CD14-positive monocyte (primary cell): ENCODE results near the gene HRH4. TPM values are rescaled to one million over a fixed set of nuclear protein-coding genes. Genes with fewer than 3 reads are reported as not detected.
A peak's percentile ranks its signal among the peaks of the same experiment; 100 is the strongest.

Experiments used
- DNase-seq, 3 donors: peaks; one replicate each; pipeline ENCODE4 v3.0.0-alpha.2; 2011 to 2022
- H2AFZ ChIP-seq: 2 replicates; pipeline ENCODE4 v1.6.0; 2012; ENCODE audit warnings: mild to moderate bottlenecking, low read depth, low read length, inconsistent platforms; ENCODE audit not compliant: insufficient read depth, poor library complexity, severe bottlenecking
- H3K27ac ChIP-seq, 2 donors: 1 replicate in 1 of 2; 2 replicates in 1 of 2; pipeline ENCODE4 v1.5.1; 2012 to 2013; ENCODE audit warnings: low read length in 2 of 2, control low read depth in 1 of 2, inconsistent platforms in 1 of 2, low read depth in 1 of 2, mild to moderate bottlenecking in 1 of 2
- H3K27me3 ChIP-seq, 2 donors: one replicate each; pipeline versions ENCODE4 v1.6.0 to v1.6.1; 2011 to 2013; ENCODE audit warnings: low read length in 2 of 2; ENCODE audit not compliant: control insufficient read depth in 2 of 2, insufficient read depth in 2 of 2
- H3K36me3 ChIP-seq, 2 donors: replicated peaks in 1 of 2; 1 replicate in 1 of 2; 2 replicates in 1 of 2; pipeline versions ENCODE4 v1.5.1 to v1.6.1; 2012 to 2013; ENCODE audit warnings: low read length in 2 of 2, control low read depth in 1 of 2, inconsistent platforms in 1 of 2, mild to moderate bottlenecking in 1 of 2; ENCODE audit not compliant: insufficient read depth in 2 of 2, control insufficient read depth in 1 of 2
- H3K4me1 ChIP-seq, 2 donors: 1 replicate in 1 of 2; 2 replicates in 1 of 2; pipeline versions ENCODE4 v1.5.1 to v1.6.1; 2012 to 2013; ENCODE audit warnings: low read length in 2 of 2, control low read depth in 1 of 2, inconsistent platforms in 1 of 2, mild to moderate bottlenecking in 1 of 2, moderate library complexity in 1 of 2; ENCODE audit not compliant: insufficient read depth in 2 of 2, control insufficient read depth in 1 of 2
- H3K4me2 ChIP-seq: replicated peaks from 2 replicates; pipeline ENCODE3; 2012; ENCODE audit warnings: low read length, moderate library complexity, mild to moderate bottlenecking; ENCODE audit not compliant: poor library complexity, severe bottlenecking; ENCODE audit errors: extremely low read depth
- H3K4me3 ChIP-seq, 3 experiments: fragments of 200-600 bp in 1 of 3; sonication (generic) in 1 of 3; replicated peaks in 1 of 3; 1 replicate in 2 of 3; 2 replicates in 1 of 3; pipeline ENCODE4 v1.5.1; 2011 to 2013; ENCODE audit warnings: low read length in 3 of 3, mild to moderate bottlenecking in 3 of 3, control low read depth in 2 of 3, low read depth in 2 of 3, inconsistent platforms in 1 of 3, moderate library complexity in 1 of 3
- H3K79me2 ChIP-seq: 2 replicates; pipeline ENCODE4 v1.6.0; 2012; ENCODE audit warnings: mild to moderate bottlenecking, control low read depth, inconsistent platforms, low read length, moderate library complexity; ENCODE audit not compliant: insufficient read depth
- H3K9ac ChIP-seq: 2 replicates; pipeline ENCODE4 v1.6.0; 2017; ENCODE audit warnings: low read length, mild to moderate bottlenecking; ENCODE audit not compliant: insufficient read depth, poor library complexity, severe bottlenecking
- H3K9me3 ChIP-seq, 2 donors: replicated peaks in 1 of 2; 1 replicate in 1 of 2; 2 replicates in 1 of 2; pipeline versions ENCODE4 v1.5.1 to v1.6.1; 2012 to 2013; ENCODE audit warnings: low read length in 2 of 2, control low read depth in 1 of 2; ENCODE audit not compliant: control insufficient read depth in 1 of 2, insufficient read depth in 1 of 2
- H4K20me1 ChIP-seq: 2 replicates; pipeline ENCODE4 v1.6.0; 2012; ENCODE audit warnings: mild to moderate bottlenecking, low read length, control low read depth, moderate library complexity; ENCODE audit not compliant: insufficient read depth
- H3K27ac Mint-ChIP-seq, 7 donors: one replicate each; pipeline ENCODE4 v1.8.0; 2020; ENCODE audit warnings: mild to moderate bottlenecking in 7 of 7, mixed read lengths in 7 of 7, moderate library complexity in 6 of 7, inconsistent platforms in 2 of 7
- H3K27me3 Mint-ChIP-seq, 3 donors: one replicate each; pipeline ENCODE4 v1.8.0; 2021 to 2022; ENCODE audit warnings: low read depth in 3 of 3, mild to moderate bottlenecking in 3 of 3, mixed read lengths in 3 of 3, moderate library complexity in 3 of 3, inconsistent platforms in 1 of 3
- H3K36me3 Mint-ChIP-seq, 2 donors: one replicate each; pipeline ENCODE4 v1.8.0; 2020; ENCODE audit warnings: mixed read lengths in 2 of 2, inconsistent platforms in 1 of 2, mild to moderate bottlenecking in 1 of 2
- H3K4me1 Mint-ChIP-seq: one replicate; pipeline ENCODE4 v1.8.0; 2020; ENCODE audit warnings: mild to moderate bottlenecking, mixed read lengths
- H3K4me3 Mint-ChIP-seq, 2 donors: one replicate each; pipeline ENCODE4 v1.8.0; 2020; ENCODE audit warnings: mild to moderate bottlenecking in 2 of 2, mixed read lengths in 2 of 2, moderate library complexity in 1 of 2
- H3K9me3 Mint-ChIP-seq, 7 donors: one replicate each; pipeline ENCODE4 v1.8.0; 2020 to 2022; ENCODE audit warnings: mixed read lengths in 7 of 7, mild to moderate bottlenecking in 6 of 7, moderate library complexity in 6 of 7, inconsistent platforms in 2 of 7
- WGBS: methylation state at CpG from one replicate; pipeline ENCODE4 v1.1.5; 2013; ENCODE audit warnings: missing lambda C conversion rate; ENCODE audit not compliant: insufficient coverage; 5-methylcytosine and 5-hydroxymethylcytosine counted together
- intact Hi-C, 2 donors: fragments of 100-400 bp; cut with micrococcal nuclease; formaldehyde crosslinking; loops; one replicate each; pipeline versions ENCODE4 v1.15.0 to v1.15.1; 2023
- polyA minus RNA-seq: library from RNA; depleted of rRNA, polyadenylated mRNA; stranded (reverse); fragments of >200 nt; gene quantifications from 2 replicates; pipeline ENCODE4 v1.2.3, GENCODE V29; 2012
- polyA plus RNA-seq, 3 donors: library from polyadenylated mRNA; depleted of rRNA in 1 of 3; unstranded in 2 of 3; stranded (reverse) in 1 of 3; fragments of 300-500 nt in 2 of 3; fragments of >200 nt in 1 of 3; fragmentation: Illumina TruSeq in 2 of 3; gene quantifications; 1 replicate in 2 of 3; 2 replicates in 1 of 3; pipeline ENCODE4 v1.2.3, GENCODE V29; 2012 to 2021
- total RNA-seq, 12 experiments: library from RNA in 1 of 12; stranded (reverse) in 1 of 12; fragments of 120-200 nt in 1 of 12; gene quantifications; one replicate each; pipeline ENCODE4 v1.2.4 and lab custom pipeline; 2013 to 2026; ENCODE audit warnings: mixed read lengths in 6 of 12, inconsistent platforms in 1 of 12
- TF ChIP-seq, protein P1 (sequence below): fragments of 200-600 bp; IDR thresholded peaks from one replicate; pipeline ENCODE4 v1.8.0; 2022; ENCODE audit warnings: antibody characterized with exemption, mild to moderate bottlenecking

Gene HRH4, protein sequence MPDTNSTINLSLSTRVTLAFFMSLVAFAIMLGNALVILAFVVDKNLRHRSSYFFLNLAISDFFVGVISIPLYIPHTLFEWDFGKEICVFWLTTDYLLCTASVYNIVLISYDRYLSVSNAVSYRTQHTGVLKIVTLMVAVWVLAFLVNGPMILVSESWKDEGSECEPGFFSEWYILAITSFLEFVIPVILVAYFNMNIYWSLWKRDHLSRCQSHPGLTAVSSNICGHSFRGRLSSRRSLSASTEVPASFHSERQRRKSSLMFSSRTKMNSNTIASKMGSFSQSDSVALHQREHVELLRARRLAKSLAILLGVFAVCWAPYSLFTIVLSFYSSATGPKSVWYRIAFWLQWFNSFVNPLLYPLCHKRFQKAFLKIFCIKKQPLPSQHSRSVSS
- not detected for total RNA-seq (2013)
- polyA plus RNA-seq = under 1 TPM in 1 of 3 donors, not detected in 2; 0.10 TPM
- polyA minus RNA-seq = not detected in 2 replicates
- 0 to 1.5 (median 0.04) reads per million in 11 experiments for total RNA-seq (lab: John Stamatoyannopoulos, UW)

DNA sequence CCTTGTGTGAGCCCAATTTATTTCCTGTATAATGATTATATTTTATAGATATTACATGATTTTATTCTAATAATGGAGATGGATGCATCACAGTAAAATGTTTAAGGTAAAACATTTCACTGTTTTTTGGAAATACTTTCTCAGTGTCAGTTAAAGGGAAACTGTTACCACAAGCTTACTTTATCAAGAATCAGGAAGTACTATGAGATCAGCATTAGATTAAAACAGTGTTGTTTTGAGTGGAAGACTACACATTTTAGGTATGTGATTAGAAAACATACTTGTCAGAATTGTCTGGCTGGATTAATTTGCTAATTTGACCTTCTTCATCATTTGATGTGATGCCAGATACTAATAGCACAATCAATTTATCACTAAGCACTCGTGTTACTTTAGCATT, at the start of gene HRH4:
TSS of gene HRH4 (plus strand) at position 250 of the 400 bp plus-strand sequence. CDS start at position 342, 92 bp downstream.
- no peaks in the 10 kb centered on the region for H3K79me2 ChIP-seq
- no peak within 1 kb of the TSS for H3K9ac ChIP-seq
- no peaks in the 10 kb centered on the region for H3K27me3 ChIP-seq
- WGBS = no CpG with 5 or more reads among the region's 1 CpG
- Mint-ChIP-seq H3K27me3 (peaks cover 0 to 2% (median 0%) of the 10 kb centered on the region in 3 donors), H3K9me3 (peaks cover 9 to 23% (median 13%) of the 10 kb centered on the region in 7 donors), H3K36me3 (no peaks in the 10 kb centered on the region), H3K4me1 (peaks cover 39% of the 10 kb centered on the region), H3K4me3 (peak within 1 kb of the TSS in 1 of 2 donors; percentile 7), H3K27ac (peak within 1 kb of the TSS in 4 of 7 donors; percentile 27 to 76 (median 70))
- no peak within 1 kb of the TSS for H3K4me2 ChIP-seq
- H3K4me3 ChIP-seq = no peak within 1 kb of the TSS
- peak within 1 kb of the TSS; percentile 43 for H2AFZ ChIP-seq
- TF ChIP-seq, protein P1, sequence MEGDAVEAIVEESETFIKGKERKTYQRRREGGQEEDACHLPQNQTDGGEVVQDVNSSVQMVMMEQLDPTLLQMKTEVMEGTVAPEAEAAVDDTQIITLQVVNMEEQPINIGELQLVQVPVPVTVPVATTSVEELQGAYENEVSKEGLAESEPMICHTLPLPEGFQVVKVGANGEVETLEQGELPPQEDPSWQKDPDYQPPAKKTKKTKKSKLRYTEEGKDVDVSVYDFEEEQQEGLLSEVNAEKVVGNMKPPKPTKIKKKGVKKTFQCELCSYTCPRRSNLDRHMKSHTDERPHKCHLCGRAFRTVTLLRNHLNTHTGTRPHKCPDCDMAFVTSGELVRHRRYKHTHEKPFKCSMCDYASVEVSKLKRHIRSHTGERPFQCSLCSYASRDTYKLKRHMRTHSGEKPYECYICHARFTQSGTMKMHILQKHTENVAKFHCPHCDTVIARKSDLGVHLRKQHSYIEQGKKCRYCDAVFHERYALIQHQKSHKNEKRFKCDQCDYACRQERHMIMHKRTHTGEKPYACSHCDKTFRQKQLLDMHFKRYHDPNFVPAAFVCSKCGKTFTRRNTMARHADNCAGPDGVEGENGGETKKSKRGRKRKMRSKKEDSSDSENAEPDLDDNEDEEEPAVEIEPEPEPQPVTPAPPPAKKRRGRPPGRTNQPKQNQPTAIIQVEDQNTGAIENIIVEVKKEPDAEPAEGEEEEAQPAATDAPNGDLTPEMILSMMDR = no peak
- intact Hi-C loops = no loop called here
- H4K20me1 ChIP-seq = no peaks in the 10 kb centered on the region
- peak in 1 of 3 donors; percentile 14 for DNase-seq
- peaks cover 5 to 12% of the 10 kb centered on the region in 2 donors for H3K9me3 ChIP-seq
- H3K36me3 ChIP-seq = no peaks in the 10 kb centered on the region
- peaks cover 22 to 32% of the 10 kb centered on the region in 2 donors for H3K4me1 ChIP-seq
- peak within 1 kb of the TSS in 1 of 2 donors; percentile 47 for H3K27ac ChIP-seq

DNA sequence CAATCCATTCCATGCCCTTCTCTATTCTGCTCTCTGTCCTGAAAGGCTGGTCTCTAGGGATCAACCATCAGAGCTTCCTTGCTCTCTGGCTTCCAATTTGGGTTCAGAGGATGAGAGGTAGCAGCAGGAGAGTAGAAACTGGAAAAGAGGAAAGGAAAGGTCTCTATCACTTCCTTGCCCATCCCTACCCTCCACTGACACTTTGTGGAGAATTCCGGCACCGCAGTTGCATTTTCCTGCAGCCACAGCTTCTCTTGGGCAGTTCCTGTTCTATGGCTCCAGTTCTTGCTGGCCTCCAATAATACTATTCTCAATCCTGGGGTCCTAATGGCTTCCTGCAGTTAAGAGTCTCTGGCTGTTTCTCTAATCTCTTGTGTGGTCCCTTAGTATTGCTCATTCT, 47.3 kb upstream of the HRH4 start:
- intact Hi-C loops = no loop called here
- WGBS = 89% methylated on average over 2 of the region's 2 CpGs

More for the DNA sequence above, 47.3 kb upstream of the HRH4 start:
- Histone ChIP-seq H3K27ac (no peak overlapping the region), H3K79me2 (no peaks in the 10 kb centered on the region), H3K36me3 (no peaks in the 10 kb centered on the region), H3K4me2 (no peak overlapping the region), H2AFZ (no peak overlapping the region), H3K27me3 (no peaks in the 10 kb centered on the region), H3K9me3 (no peaks in the 10 kb centered on the region), H3K4me1 (no peaks in the 10 kb centered on the region), H4K20me1 (no peaks in the 10 kb centered on the region), H3K4me3 (no peak overlapping the region), H3K9ac (no peak overlapping the region)
- no peaks in the 10 kb centered on the region for H3K36me3 Mint-ChIP-seq
- H3K4me1 Mint-ChIP-seq = no peaks in the 10 kb centered on the region
- H3K4me3 Mint-ChIP-seq = no peak overlapping the region
- TF ChIP-seq, protein P1 = no peak
- no peaks in the 10 kb centered on the region for H3K9me3 Mint-ChIP-seq
- peaks cover 4 to 7% (median 7%) of the 10 kb centered on the region in 3 donors for H3K27me3 Mint-ChIP-seq
- peak overlapping the region in 1 of 7 donors; percentile 26 for H3K27ac Mint-ChIP-seq
- peak in 1 of 3 donors; percentile 18 for DNase-seq
